ENCODE results near the gene RBM18. TPM values are rescaled to one million over a fixed set of nuclear protein-coding genes. Genes with fewer than 3 reads are reported as not detected.
A peak's percentile ranks its signal among the peaks of the same experiment; 100 is the strongest.

Gene RBM18
- polyA plus RNA-seq, 1 donor: 33.0 TPM

DNA sequence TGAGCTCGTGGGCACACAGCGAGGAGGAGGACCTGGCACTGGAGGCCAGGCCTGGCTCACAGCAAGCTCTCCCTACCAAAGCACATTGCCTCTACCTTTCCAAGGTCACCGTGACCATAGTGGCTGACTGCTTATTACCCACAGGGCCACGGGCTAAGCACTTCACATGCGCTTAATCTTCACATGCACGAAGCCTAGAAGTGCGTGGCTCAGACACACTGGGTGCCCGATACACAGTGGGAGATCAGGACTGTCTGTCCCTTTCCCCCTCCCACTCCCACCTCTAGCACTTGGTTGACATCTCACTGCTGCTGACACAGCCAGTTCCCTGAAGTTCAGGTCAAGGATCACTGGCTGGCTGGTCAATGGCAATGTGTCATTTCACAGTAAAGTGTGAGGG is 59.5 kb downstream of the RBM18 start:
- DNase-seq: no peak

DNA sequence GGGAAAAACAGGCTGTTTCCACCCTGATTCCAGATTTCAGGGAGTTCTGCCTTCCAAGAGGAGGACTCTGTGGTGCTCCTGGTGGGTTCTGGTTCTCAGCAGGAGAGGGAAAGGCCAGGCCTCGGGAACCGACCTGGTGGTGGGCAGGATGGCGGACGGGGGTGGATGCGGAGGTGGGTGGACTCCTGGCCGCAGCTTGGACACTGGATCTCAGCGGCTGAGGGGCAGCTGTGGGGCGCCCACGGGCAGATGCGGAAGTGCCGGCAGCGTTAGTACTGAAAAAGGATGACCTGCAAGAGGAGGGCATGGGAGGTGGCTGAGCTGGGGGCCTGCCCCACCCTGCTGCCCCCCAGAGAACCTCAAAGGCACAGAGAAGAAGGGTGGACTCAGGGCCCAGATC is 60.1 kb downstream of the RBM18 start:
- no peak for DNase-seq

DNA sequence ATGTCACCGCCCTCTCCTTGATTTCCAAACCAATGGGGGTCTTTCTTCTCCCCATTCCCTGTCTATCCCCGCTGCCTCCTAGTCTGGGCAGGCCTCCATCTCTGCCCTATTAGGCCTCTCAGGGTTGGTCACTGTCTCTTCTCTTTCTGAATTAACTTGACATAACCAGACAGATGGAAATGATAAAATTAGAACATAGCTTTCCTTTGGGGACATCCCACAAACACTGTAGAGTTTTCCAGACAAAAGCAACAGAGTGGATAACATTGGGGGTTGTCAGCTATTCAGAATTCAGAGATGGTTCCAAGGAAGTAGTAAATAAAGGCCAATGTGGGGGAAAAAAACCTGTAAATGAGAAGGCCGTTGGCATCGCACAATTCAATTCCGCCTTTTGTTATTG is 60.6 kb downstream of the RBM18 start:
- DNase-seq: no peak

DNA sequence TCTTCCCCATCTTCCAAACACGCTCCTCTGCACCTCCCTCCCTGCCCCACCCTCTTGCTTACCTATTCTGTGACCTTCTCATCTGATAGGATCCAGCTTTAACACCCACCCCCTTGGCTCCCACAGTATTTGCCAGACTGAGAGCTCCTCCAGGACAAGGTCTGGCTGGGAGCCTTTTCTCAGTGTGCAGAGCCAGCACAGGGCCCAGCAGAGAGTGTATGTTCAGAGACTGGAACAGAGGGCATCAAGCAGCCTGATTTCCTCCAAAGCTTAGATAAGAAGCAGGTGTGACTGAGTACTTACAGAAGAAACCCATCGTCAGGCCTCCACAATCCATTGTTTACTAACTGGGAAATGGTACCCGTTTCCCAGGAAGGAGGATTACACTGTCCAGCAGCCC is 62.5 kb downstream of the RBM18 start:
- no peak for DNase-seq

DNA sequence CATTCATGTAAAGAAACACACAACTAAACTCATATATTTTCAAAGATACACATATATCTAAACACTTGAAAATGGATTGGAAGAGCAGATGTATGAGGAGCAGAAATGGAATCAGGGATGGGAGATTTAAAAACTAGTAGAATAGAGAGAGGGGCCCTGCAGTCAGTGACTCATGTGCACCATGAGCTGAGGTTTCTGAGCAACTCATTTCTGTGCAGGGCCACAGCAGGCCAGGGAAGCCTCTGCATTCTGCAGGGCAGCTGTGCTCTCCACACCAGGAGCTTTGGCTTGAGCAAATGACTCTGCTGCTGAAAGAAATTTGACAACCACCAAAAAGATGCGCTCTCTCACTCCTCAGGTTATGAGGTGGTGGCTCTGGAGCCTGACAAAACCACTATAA is 63.0 kb downstream of the RBM18 start:
- DNase-seq: no peak

DNA sequence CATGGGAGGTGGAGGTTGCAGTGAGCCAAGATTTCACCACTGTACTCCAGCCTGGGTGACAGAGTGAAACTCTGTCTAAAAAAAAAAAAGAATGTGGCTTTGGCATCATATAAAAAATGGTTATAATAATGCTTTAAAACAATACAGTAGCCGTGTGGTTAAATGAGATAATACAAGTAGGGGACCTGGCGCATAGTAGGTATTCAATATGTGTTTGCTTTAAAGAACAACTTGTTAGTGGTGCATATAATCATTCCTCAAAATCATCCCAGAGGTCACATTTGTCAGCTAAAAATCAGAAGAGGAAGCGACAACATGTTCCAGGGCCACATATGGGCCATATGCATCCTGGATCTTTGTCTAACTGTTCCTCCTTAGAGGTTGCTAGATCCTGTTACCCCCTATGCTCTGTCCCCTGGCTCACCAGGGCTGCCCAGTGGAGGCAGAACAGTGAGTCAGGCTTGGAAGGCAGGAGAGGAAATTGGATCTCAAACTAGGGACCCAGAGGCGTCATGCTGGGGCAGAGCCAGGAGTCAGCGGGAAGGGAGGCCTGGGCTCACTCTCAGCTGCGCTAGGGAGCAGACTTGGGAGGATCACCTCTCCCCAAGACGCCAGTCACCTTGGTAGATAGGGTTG is 63.6 kb downstream of the RBM18 start:
- no peak for DNase-seq

DNA sequence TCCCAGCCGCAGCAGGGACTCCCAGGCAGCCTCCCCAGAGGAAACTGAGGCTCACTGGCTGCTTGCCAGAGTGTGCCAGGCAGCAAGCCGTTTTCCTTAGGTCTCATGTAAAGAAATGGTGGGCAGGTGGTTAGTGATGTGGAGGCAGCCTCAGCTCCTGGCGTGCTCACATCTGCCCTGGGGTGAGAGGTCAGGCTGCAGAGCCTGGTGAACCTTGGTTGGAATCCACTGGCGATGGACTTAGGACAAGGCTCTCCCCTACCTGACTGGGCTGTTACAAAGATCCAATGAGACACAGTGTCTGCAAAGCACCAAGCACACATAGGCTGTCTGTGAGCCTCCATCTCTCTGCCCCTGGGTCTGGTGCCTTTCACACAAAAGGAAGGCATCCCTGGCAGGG is 66.8 kb downstream of the RBM18 start:
- no peak for DNase-seq

DNA sequence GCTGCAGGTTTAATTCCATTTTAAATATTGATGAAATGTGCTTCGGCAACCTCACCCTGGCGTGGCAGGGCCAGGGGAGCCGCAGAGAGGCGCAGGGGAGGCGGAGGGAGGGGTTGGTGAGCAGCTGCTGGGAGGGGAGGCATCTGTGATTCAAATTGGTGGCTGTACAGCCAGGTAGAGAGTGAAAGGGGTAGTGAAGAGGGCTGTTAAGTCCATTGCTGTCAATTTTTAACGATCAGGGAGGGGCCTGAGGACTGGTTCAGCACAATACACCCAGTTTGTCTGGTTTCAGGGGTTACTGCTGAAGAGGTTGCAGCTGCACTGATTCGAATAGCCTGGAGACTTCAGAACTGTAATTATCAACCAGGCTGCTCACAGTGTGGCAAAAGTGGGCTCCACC is 67.2 kb downstream of the RBM18 start:
- no peak for DNase-seq

DNA sequence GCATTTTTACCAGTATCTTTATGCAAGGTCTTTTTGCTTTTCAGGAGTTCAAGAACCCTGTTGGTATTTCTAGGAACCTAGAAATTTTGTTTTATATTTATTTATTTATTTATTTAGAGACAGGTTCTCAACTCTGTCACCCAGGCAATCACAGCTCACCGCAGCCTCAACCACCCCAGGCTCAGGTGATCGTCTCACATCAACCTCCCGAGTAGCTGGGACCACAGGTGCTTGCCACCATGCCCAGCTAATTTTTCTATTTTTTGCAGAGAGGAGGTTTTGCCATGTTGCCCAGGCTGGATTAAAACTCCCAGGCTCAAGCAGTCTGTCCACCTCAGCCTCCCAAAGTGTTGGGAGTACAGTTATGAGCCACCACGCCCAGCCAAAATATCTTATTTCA is 68.8 kb downstream of the RBM18 start:
- DNase-seq: no peak

DNA sequence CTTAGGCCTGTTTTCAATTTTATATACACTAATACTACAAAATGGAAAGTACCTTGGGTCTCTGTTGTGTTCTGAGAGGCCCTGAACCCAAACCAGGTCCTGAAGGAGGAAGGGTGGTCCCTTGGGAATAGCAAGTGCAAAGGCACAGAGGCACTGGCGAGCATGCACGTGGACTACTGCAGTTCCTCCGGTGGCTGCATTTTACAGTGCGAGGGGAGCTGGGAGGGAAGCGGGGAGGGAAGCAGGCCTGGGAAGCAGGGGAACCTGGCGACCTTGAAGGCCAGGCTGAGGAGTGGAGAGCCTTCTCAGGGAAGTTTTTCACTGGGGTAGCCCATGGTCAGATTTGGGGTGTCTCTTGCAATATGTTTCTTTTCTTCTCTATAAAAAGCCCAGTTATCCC is 71.0 kb downstream of the RBM18 start:
- DNase-seq: no peak

DNA sequence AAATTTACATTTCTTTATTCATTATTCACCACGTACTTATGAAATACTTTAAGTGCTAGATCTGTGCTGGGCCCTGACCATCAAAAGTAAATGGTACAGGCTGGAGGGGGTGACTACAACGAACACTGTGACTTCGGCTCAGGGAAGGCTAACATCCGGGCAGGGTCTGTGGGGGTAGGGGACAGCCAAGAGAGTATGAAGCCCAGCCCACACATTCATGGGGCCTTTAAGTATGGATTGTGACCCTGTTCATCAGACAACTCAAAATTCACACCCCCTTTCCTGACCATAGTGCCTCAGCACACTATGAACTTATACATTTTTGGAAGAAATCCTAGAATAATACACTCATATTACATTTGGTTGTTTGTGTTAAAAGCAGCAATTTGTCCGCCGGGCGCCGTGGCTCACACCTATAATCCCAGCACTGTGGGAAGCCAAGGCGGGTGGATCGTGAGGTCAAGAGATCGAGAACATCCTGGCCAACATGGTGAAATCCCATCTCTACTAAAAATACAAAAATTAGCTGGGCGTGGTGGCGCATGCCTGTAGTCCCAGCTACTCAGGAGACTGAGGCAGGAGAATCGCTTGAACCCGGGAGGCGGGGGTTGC is 71.6 kb downstream of the RBM18 start:
- no peak for DNase-seq

DNA sequence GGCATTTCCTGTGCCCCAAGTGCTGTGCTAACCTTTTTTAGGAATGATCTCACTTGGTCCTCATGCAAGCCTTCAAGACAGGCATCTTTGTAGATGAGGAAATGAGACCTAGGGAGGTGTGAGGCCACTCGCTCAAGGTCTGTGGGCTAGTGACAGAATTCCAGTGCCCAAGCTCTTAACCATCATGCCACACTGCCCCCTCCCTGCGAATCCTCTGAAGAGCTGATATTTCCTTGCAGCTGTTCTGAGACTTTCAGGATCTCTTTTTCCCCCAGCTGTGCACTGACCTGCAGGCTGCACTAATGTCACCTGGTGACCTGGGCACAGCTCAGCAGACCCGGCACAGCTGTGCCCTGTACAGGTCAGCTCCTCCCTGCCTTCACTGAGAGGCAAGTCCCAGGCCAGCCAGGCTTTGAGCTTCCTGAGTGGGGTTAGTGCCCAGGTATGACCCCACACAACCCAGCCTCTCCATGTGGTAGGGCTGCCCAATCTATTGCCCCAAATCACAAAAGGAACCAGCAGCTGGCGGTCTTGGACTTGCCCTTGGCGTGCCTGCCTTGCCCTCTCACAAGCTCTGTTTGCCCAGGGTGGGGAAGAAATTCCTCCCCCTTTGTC is 72.3 kb downstream of the RBM18 start:
- DNase-seq: no peak

DNA sequence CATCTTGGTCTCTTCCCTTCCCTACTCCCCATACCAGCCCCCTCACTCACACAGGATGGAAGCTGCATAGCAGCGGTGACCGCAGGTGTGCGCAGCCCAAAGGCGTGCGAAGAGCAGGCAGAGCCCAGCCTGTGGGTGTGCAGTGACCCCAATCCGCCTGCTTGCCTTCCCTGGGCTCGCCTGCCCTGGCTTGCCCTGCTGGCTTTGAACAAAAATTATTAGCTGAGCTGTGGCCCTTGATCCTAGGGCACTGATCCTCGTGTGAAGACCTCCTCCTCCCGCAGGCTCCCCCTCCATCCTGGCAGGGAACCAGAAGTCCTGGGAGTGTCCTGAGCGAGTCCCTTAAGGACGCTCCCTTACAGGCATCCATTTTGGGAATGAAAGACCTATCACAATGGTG is 73.1 kb downstream of the RBM18 start:
- DNase-seq: peak; percentile 22

DNA sequence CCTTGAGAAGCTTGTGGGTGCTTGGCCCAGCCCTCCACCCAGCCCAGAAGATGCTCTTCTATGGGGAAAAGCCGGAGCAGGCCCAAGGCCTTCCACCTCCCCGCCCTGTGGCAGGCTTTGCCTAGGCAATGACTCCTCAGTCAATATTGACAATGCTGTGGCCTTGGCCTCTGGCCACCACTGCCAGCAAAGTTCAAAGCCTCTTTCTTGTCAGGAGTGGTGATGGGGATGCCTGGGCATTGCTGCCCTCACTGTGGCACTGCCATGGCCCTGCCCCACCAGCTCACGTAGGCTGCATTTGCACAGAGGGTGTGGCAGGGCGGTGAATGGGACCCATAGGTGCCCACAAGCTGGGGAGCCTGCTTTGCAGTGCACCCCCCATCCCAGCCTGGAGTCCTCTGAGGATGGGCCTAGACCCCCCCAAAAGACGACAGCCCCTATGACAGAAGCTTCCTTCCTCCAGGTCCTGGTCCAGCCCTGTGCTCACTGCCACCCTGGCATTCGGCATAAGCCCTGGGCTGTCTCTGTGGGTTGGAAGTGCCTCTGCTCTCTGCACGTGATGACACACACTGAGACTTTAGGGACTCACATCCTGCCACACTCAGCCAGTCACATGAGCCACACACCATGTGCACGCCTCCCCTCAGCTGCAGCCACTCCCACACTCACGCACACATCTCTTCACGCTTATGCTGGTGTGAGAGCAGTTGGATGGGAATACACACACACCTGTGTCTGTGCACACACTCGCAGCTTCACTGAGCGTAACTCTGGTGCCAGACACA is 73.9 kb downstream of the RBM18 start:
- no peak for DNase-seq

DNA sequence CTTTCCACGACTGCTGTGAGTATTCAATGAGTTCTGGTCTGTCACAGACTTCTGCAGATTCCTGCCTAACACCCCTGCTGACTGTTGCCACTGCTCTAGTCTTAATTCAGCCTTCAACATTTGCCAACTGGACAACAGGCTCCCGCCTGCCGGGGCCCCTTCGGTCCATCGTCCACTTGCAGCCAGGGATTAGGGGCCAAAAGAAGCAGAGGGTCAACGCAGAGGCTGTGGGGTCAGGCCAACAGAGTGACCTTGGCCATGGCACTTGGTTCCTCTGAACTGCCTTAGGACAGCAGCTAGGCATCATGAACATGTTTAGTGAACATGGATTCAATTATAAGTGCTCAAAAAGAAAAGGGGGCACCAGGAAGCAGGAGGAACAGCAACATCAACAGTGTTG is 76.3 kb downstream of the RBM18 start:
- no peak for DNase-seq

Other genes starting within 250 kb of the RBM18 start
- 7.7 TPM for gene TTLL11, start 171.5 kb downstream of the RBM18 start, polyA plus RNA-seq (ENCODE audit: insufficient read length)
- gene NDUFA8, start 105.1 kb downstream of the RBM18 start, polyA plus RNA-seq (ENCODE audit: insufficient read length): 70.9 TPM
- 1.9 TPM for gene MORN5, start 104.9 kb downstream of the RBM18 start, polyA plus RNA-seq (ENCODE audit: insufficient read length)
- 3.5 TPM for gene LHX6, start 35.9 kb downstream of the RBM18 start, polyA plus RNA-seq (ENCODE audit: insufficient read length)
- 54.9 TPM for gene MRRF, start within 50 bp of the RBM18 start, polyA plus RNA-seq (ENCODE audit: insufficient read length)
- gene PTGS1, start 106.2 kb upstream of the RBM18 start, polyA plus RNA-seq (ENCODE audit: insufficient read length): 3.8 TPM
- gene OR1J1, start 213.1 kb upstream of the RBM18 start, polyA plus RNA-seq (ENCODE audit: insufficient read length): not detected
- gene OR1J2, start 246.0 kb upstream of the RBM18 start, polyA plus RNA-seq (ENCODE audit: insufficient read length): not detected

Data from left kidney (tissue), 2 donors.